Measurements from ENCODE around the gene ASCL1. TPM values are rescaled to one million over a fixed set of nuclear protein-coding genes. Genes with fewer than 3 reads are reported as not detected.

ASCL1 gene
- total and polyA plus RNA-seq, 3 experiments from 2014 or later = not detected

- H3K4me1 Mint-ChIP-seq = peaks cover 2 to 20% (median 10%) of the 10 kb centered on the region in 3 donors
- H3K9me3 Mint-ChIP-seq = peaks cover 1 to 13% (median 9%) of the 10 kb centered on the region in 5 donors
- DNase-seq = no peak
- H3K27me3 Mint-ChIP-seq = peaks cover 2 to 9% of the 10 kb centered on the region in 2 donors
- H3K27ac Mint-ChIP-seq = no peak overlapping the region
- Histone ChIP-seq H3K9me3 (ENCODE audit: low read length) (no peaks in the 10 kb centered on the region), H3K27me3 (ENCODE audit: insufficient read depth, low read length, poor library complexity, severe bottlenecking) (no peaks in the 10 kb centered on the region), H3K4me1 (ENCODE audit: insufficient read depth, low read length) (no peaks in the 10 kb centered on the region), H3K27ac (ENCODE audit: low read depth, low read length) (no peak overlapping the region), H3K4me3 (ENCODE audit: low read length) (no peak overlapping the region), H3K36me3 (ENCODE audit: insufficient read depth, low read length) (no peaks in the 10 kb centered on the region)
- CTCF ChIA-PET = no interaction called here
- H3K4me3 Mint-ChIP-seq = no peak overlapping the region
- no peaks in the 10 kb centered on the region for H3K36me3 Mint-ChIP-seq
- POLR2A ChIA-PET = no interaction called here
These were observed 37.9 kb downstream of the ASCL1 start for GRCh38 chr12:102995372-102995771.

Other genes with a start within 250 kb of the ASCL1 start
- gene PAH, start 40.4 kb upstream of the ASCL1 start, total RNA-seq = 1 to 10 TPM in 1 of 2 experiments, not detected in 1; 1.5 TPM
- not detected for gene PAH, start 40.4 kb upstream of the ASCL1 start, polyA plus RNA-seq

Measured in CD8-positive, alpha-beta memory T cell (primary cell).